PC-3 (cell line): ENCODE measurements around the gene AUH.

Experiments used
- CTCF ChIP-seq: fragments of 300-600 bp; sonication (generic); conservative IDR thresholded peaks from 2 replicates; pipeline ENCODE4 v1.5.1; 2017; ENCODE audit warnings: antibody characterized with exemption, low read depth, mild to moderate bottlenecking, low read length
- EZH2 ChIP-seq: fragments of 300-600 bp; sonication (generic); IDR thresholded peaks from one replicate; pipeline ENCODE4 v1.6.1; 2017; ENCODE audit warnings: antibody characterized with exemption, mild to moderate bottlenecking, low read length; ENCODE audit not compliant: unreplicated experiment
- EZH2phosphoT487 ChIP-seq: fragments of 300-600 bp; sonication (generic); IDR thresholded peaks from 2 replicates; pipeline ENCODE4 v1.6.1; 2018; ENCODE audit warnings: mild to moderate bottlenecking, antibody characterized with exemption, low read length, borderline replicate concordance

GRCh38 chr9:91192381-91193086 is 169.2 kb downstream of the AUH start:
- TF ChIP-seq CTCF (no peak), EZH2 (no peak), EZH2phosphoT487 (no peak)
